HUES48 (cell line): ENCODE measurements around the gene WNT7B.

Source experiments
- H3K27ac ChIP-seq: one replicate; pipeline ENCODE4 v1.7.0; 2013; ENCODE audit warnings: low read depth, low read length, inconsistent platforms
- H3K27me3 ChIP-seq: 2 replicates; pipeline ENCODE4 v1.6.1; 2013; ENCODE audit warnings: mild to moderate bottlenecking, low read length; ENCODE audit not compliant: control insufficient read depth, insufficient read depth
- H3K36me3 ChIP-seq: 2 replicates; pipeline ENCODE4 v1.6.1; 2013; ENCODE audit warnings: low read length; ENCODE audit not compliant: control insufficient read depth, insufficient read depth
- H3K4me1 ChIP-seq: 2 replicates; pipeline ENCODE4 v1.6.1; 2013; ENCODE audit warnings: mild to moderate bottlenecking, low read length; ENCODE audit not compliant: control insufficient read depth, insufficient read depth
- H3K4me3 ChIP-seq: 2 replicates; pipeline ENCODE4 v1.5.1; 2013; ENCODE audit warnings: mild to moderate bottlenecking, low read depth, low read length
- H3K9ac ChIP-seq: 2 replicates; pipeline ENCODE4 v1.6.1; 2013; ENCODE audit warnings: mild to moderate bottlenecking, low read depth, low read length, moderate library complexity
- H3K9me3 ChIP-seq: 2 replicates; pipeline ENCODE4 v1.6.1; 2013; ENCODE audit warnings: low read length; ENCODE audit not compliant: control insufficient read depth, insufficient read depth

WNT7B gene

GRCh38 chr22:46013460-46014416 is 36.8 kb upstream of the WNT7B start:
- peaks cover 4% of the 10 kb centered on the region; the same call in 1 of the 2 replicates for H3K4me1 ChIP-seq
- H3K36me3 ChIP-seq, result no peaks in the 10 kb centered on the region
- no peaks in the 10 kb centered on the region for H3K9me3 ChIP-seq
- H3K27me3 ChIP-seq, result no peaks in the 10 kb centered on the region
- peak overlapping the region; percentile 69 for H3K4me3 ChIP-seq
- H3K27ac ChIP-seq, result peak overlapping the region; percentile 87
- H3K9ac ChIP-seq, result peak overlapping the region; percentile 66

GRCh38 chr22:46012881-46013281 is 35.9 kb upstream of the WNT7B start:
- Histone ChIP-seq H3K4me3 (peak overlapping the region; percentile 69; the same call in 1 of the 2 replicates), H3K27ac (peak overlapping the region; percentile 87), H3K9ac (no peak overlapping the region)

GRCh38 chr22:46012182-46012880 is 35.4 kb upstream of the WNT7B start:
- Histone ChIP-seq H3K27me3 (no peaks in the 10 kb centered on the region), H3K9ac (no peak overlapping the region), H3K27ac (no peak overlapping the region), H3K9me3 (no peaks in the 10 kb centered on the region), H3K4me1 (peaks cover 4% of the 10 kb centered on the region; the same call in 1 of the 2 replicates), H3K36me3 (no peaks in the 10 kb centered on the region), H3K4me3 (no peak overlapping the region)

More at GRCh38 chr22:46012881-46013281, 35.9 kb upstream of the WNT7B start:
- Histone ChIP-seq H3K27me3 (no peaks in the 10 kb centered on the region), H3K4me1 (peaks cover 4% of the 10 kb centered on the region; the same call in 1 of the 2 replicates), H3K9me3 (no peaks in the 10 kb centered on the region), H3K36me3 (no peaks in the 10 kb centered on the region)

- Histone ChIP-seq H3K27me3 (no peaks in the 10 kb centered on the region), H3K9ac (no peak overlapping the region), H3K27ac (no peak overlapping the region), H3K4me1 (peaks cover 4% of the 10 kb centered on the region; the same call in 1 of the 2 replicates), H3K36me3 (no peaks in the 10 kb centered on the region), H3K4me3 (no peak overlapping the region), H3K9me3 (no peaks in the 10 kb centered on the region)
These were observed 34.7 kb upstream of the WNT7B start for GRCh38 chr22:46011627-46012181.

- H3K36me3 ChIP-seq, result no peaks in the 10 kb centered on the region
- no peak overlapping the region for H3K4me3 ChIP-seq
- H3K27me3 ChIP-seq, result no peaks in the 10 kb centered on the region
- H3K4me1 ChIP-seq, result peaks cover 4% of the 10 kb centered on the region; the same call in 1 of the 2 replicates
- no peak overlapping the region for H3K9ac ChIP-seq
- no peak overlapping the region for H3K27ac ChIP-seq
- no peaks in the 10 kb centered on the region for H3K9me3 ChIP-seq
These were observed 34.1 kb upstream of the WNT7B start for GRCh38 chr22:46010951-46011626.

GRCh38 chr22:46010207-46010867 is 33.4 kb upstream of the WNT7B start:
- no peaks in the 10 kb centered on the region for H3K27me3 ChIP-seq
- H3K4me1 ChIP-seq, result peaks cover 4% of the 10 kb centered on the region; the same call in 1 of the 2 replicates
- H3K9me3 ChIP-seq, result no peaks in the 10 kb centered on the region
- no peak overlapping the region for H3K4me3 ChIP-seq
- H3K36me3 ChIP-seq, result no peaks in the 10 kb centered on the region
- H3K27ac ChIP-seq, result no peak overlapping the region
- H3K9ac ChIP-seq, result no peak overlapping the region

- Histone ChIP-seq H3K9me3 (no peaks in the 10 kb centered on the region), H3K27ac (no peak overlapping the region), H3K27me3 (no peaks in the 10 kb centered on the region), H3K36me3 (no peaks in the 10 kb centered on the region), H3K9ac (no peak overlapping the region), H3K4me3 (no peak overlapping the region), H3K4me1 (peaks cover 4% of the 10 kb centered on the region; the same call in 1 of the 2 replicates)
These were observed 32.8 kb upstream of the WNT7B start for GRCh38 chr22:46009730-46010129.

- H3K9me3 ChIP-seq, result no peaks in the 10 kb centered on the region
- no peak overlapping the region for H3K27ac ChIP-seq
- no peak overlapping the region for H3K4me3 ChIP-seq
- no peaks in the 10 kb centered on the region for H3K36me3 ChIP-seq
- H3K4me1 ChIP-seq, result peaks cover 4% of the 10 kb centered on the region; the same call in 1 of the 2 replicates
- no peak overlapping the region for H3K9ac ChIP-seq
- no peaks in the 10 kb centered on the region for H3K27me3 ChIP-seq
These were observed 32.1 kb upstream of the WNT7B start for GRCh38 chr22:46008836-46009596.

- Histone ChIP-seq H3K36me3 (no peaks in the 10 kb centered on the region), H3K27ac (no peak overlapping the region), H3K4me3 (no peak overlapping the region), H3K9me3 (no peaks in the 10 kb centered on the region), H3K4me1 (peaks cover 4% of the 10 kb centered on the region; the same call in 1 of the 2 replicates), H3K9ac (no peak overlapping the region), H3K27me3 (no peaks in the 10 kb centered on the region)
These were observed 31.3 kb upstream of the WNT7B start for GRCh38 chr22:46008291-46008690.
